NB4 (cell line): ENCODE results near the gene UBR1.

Source experiments
- POLR2A ChIP-seq: IDR thresholded peaks from 2 replicates; pipeline ENCODE4 v1.6.1; 2011; ENCODE audit warnings: mild to moderate bottlenecking; ENCODE audit not compliant: insufficient read length; ENCODE audit errors: extremely low read depth
- TF ChIP-seq, protein P1 (sequence below): IDR thresholded peaks from one replicate; pipeline ENCODE4 v1.5.1; 2012; ENCODE audit warnings: low read depth, low read length
- TF ChIP-seq, protein P2 (sequence below): IDR thresholded peaks from 2 replicates; pipeline ENCODE4 v1.6.1; 2011; ENCODE audit warnings: low read depth, low read length

DNA sequence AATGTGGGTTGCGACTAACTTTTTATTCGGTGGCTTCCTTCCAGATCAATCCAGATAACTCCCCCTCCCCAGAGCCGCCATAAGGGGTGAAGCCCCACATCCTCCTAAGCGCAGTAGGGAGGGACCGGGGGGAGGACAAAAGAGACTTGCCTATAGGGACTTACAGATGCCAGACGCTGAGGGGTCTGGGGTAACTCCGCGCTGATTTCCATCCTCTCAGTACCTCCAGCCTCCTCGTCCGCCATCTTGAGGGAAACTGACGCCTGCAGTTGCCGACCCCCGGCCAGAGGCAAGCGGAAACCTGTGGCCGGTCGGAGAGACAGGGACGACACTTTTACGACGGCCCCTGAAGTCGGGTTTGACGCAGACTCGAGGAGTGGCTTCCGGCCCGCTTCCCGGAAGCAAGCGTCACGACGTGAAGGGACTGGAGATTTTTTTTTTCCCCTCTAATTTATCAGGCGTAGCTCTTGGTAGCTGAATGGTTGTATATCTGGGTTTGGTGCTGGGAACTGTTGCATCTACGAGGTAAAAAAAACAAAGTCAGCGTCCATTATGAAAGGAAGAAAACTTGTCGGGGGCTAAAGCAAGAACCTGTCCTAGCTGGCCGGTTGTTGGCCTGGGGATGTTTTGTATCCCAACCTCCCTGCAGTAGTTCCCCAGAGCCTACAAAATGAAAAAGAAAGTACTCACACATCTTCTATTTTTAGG is at the start of gene UBR1:
- TF ChIP-seq, protein P1, sequence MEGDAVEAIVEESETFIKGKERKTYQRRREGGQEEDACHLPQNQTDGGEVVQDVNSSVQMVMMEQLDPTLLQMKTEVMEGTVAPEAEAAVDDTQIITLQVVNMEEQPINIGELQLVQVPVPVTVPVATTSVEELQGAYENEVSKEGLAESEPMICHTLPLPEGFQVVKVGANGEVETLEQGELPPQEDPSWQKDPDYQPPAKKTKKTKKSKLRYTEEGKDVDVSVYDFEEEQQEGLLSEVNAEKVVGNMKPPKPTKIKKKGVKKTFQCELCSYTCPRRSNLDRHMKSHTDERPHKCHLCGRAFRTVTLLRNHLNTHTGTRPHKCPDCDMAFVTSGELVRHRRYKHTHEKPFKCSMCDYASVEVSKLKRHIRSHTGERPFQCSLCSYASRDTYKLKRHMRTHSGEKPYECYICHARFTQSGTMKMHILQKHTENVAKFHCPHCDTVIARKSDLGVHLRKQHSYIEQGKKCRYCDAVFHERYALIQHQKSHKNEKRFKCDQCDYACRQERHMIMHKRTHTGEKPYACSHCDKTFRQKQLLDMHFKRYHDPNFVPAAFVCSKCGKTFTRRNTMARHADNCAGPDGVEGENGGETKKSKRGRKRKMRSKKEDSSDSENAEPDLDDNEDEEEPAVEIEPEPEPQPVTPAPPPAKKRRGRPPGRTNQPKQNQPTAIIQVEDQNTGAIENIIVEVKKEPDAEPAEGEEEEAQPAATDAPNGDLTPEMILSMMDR = no peak
- TF ChIP-seq, protein P2, sequence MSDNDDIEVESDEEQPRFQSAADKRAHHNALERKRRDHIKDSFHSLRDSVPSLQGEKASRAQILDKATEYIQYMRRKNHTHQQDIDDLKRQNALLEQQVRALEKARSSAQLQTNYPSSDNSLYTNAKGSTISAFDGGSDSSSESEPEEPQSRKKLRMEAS = peak; percentile 73
- peak; percentile 89 for TF ChIP-seq POLR2A
